ENCODE measurements around the gene MIA2.

Gene MIA2

DNA sequence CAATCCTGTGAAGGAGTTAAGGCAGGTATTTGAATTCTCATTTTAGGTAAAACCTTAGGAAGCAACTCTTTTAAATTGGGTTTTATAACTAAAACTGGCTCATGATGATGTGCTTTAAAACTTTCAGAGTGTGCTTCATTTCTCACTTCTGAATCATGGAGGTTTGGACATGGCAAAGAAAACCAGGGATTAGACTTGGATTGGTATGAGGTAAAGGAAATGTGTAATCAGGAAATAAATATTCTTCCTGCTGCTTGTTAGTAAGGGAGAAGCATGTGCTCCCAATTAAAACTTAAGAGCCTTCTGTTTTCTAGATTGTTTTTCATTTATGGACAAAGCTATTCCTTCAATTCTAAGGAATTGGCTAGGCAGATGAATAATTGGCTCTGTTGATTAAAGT, 141.1 kb downstream of the MIA2 start:
- no peak overlapping the region for H3K27ac ChIP-seq (ENCODE audit: low read depth, low read length)
- no peaks in the 10 kb centered on the region for H3K9me3 ChIP-seq (ENCODE audit: low read length)
- H3K27me3 ChIP-seq (ENCODE audit: control insufficient read depth in 1 of 2, insufficient read depth in 2 of 2, low read length in 2 of 2), result no peaks in the 10 kb centered on the region

DNA sequence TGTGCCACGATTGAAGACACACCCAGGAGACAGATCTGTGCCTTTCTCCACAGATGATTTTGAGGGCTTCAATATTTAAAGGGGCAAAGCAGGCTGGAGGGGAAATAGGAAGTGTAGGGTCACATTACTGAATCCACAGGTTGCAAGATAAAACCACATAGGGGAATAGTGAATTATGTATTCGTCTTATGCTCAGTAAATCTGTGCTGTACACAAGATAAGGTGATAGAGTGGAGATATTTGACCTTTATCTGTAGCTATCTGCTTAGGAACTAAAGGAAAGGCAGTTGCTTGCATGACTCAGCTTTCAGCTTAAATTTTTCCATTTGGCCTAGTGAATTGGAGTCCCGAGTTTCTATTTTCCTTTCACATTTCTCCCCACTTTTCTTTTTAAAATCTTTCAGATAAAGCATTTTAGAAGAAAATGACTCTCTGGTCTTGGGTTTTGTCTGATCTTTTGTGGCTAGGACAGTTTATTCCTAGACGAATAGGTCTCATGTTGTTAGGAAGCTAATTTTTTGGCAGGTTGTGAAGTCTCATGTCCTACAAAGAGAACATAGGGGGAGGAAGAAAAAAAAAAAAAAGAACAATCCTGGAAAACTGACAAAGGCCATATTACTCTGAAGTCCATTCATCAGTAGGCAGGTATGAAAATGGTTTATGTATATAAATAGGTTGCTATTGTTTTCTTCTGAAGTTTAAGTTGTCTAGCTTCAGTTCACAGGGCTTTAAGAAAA, 143.1 kb downstream of the MIA2 start:
- H3K27me3 ChIP-seq (ENCODE audit: control insufficient read depth in 1 of 2, insufficient read depth in 2 of 2, low read length in 2 of 2), result no peaks in the 10 kb centered on the region
- no peaks in the 10 kb centered on the region for H3K4me1 ChIP-seq (ENCODE audit: insufficient read depth, low read length)
- H3K9ac ChIP-seq (ENCODE audit: low read length), result no peak overlapping the region
- no peak overlapping the region for H3K4me3 ChIP-seq (ENCODE audit: low read depth in 1 of 2, low read length in 2 of 2)
- no peaks in the 10 kb centered on the region for H3K36me3 ChIP-seq (ENCODE audit: insufficient read depth, low read length)
- H3K27ac ChIP-seq (ENCODE audit: low read depth, low read length), result peak overlapping the region; percentile 24
- H3K9me3 ChIP-seq (ENCODE audit: low read length), result no peaks in the 10 kb centered on the region

More for the DNA sequence above, 141.1 kb downstream of the MIA2 start:
- Histone ChIP-seq H3K4me1 (ENCODE audit: insufficient read depth, low read length) (no peaks in the 10 kb centered on the region), H3K36me3 (ENCODE audit: insufficient read depth, low read length) (peaks cover 7% of the 10 kb centered on the region), H3K9ac (ENCODE audit: low read length) (no peak overlapping the region), H3K4me3 (ENCODE audit: low read depth in 1 of 2, low read length in 2 of 2) (no peak overlapping the region)

DNA sequence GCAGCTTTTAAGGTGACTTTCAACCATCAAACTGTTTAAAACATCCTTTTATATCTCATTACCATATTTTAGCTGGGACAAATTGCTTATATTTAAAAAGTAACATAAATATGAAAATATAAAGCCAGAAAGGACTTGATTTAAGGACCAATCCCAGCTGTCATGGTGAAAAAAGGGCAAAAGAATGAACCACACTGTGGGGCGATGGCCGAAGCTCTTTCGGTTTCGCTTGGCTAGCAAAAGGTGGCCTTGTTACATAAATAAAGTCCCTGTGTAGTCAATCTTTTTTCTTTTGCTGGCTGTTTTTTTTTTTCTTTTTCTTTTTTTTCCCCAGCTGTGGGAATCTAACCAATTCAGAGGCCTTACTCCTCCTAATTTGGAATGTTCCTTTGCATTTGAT, 147.7 kb downstream of the MIA2 start:
- Histone ChIP-seq H3K4me1 (ENCODE audit: insufficient read depth, low read length) (no peaks in the 10 kb centered on the region), H3K9me3 (ENCODE audit: low read length) (no peaks in the 10 kb centered on the region), H3K27me3 (ENCODE audit: control insufficient read depth in 1 of 2, insufficient read depth in 2 of 2, low read length in 2 of 2) (no peaks in the 10 kb centered on the region), H3K4me3 (ENCODE audit: low read depth in 1 of 2, low read length in 2 of 2) (no peak overlapping the region), H3K36me3 (ENCODE audit: insufficient read depth, low read length) (no peaks in the 10 kb centered on the region), H3K27ac (ENCODE audit: low read depth, low read length) (no peak overlapping the region), H3K9ac (ENCODE audit: low read length) (no peak overlapping the region)

DNA sequence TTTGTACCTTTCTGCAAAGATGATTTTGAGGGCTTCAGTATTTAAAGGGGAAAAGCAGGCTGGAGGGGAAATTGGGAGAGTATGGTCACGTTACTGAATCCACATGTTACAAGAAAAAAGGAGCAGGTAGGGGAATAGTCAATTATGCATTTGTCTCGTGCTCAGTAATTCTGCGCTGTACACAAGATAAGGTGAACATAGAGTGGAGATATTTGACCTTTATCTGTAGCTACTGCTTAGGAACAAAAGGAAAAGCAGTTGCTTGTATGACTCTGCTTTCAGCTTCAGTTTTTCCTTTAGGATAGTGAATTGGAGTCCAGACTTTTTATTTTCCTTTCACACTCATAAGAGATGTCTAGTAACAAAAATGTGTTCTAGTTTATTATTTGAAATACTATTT, 148.7 kb downstream of the MIA2 start:
- Histone ChIP-seq H3K27me3 (ENCODE audit: control insufficient read depth in 1 of 2, insufficient read depth in 2 of 2, low read length in 2 of 2) (no peaks in the 10 kb centered on the region), H3K4me3 (ENCODE audit: low read depth in 1 of 2, low read length in 2 of 2) (no peak overlapping the region), H3K27ac (ENCODE audit: low read depth, low read length) (no peak overlapping the region), H3K9ac (ENCODE audit: low read length) (no peak overlapping the region), H3K4me1 (ENCODE audit: insufficient read depth, low read length) (no peaks in the 10 kb centered on the region), H3K9me3 (ENCODE audit: low read length) (no peaks in the 10 kb centered on the region), H3K36me3 (ENCODE audit: insufficient read depth, low read length) (no peaks in the 10 kb centered on the region)

DNA sequence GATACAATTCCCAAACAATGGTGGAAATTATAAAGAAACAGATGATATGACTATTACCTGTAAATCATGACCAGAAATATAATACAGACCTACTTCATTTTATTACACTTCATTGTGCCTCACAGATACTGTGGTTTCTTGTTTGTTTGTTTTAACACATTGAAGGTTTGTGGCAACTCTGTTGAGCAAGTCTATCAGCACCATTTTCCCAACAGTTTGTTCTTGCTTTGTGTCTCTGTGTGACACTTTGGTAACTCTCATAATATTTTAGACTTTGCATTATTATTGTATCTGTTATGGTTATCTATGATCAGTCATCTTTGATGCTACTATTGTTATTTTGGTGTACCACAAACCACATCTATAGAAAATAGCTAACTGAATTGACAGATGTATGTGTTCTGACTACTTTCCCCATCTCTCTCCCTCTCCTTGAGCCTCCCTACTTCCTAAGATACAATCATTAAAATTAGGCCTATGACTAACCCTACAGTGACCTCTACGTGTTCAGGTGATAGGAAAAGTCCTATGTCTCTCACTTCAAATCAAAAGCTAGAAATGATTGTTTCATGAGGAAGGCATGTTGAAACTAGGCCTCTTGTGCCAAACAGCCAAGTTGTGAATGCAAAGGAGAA, 149.4 kb downstream of the MIA2 start:
- H3K27ac ChIP-seq (ENCODE audit: low read depth, low read length), result no peak overlapping the region
- no peak overlapping the region for H3K9ac ChIP-seq (ENCODE audit: low read length)
- H3K27me3 ChIP-seq (ENCODE audit: control insufficient read depth in 1 of 2, insufficient read depth in 2 of 2, low read length in 2 of 2), result no peaks in the 10 kb centered on the region
- no peaks in the 10 kb centered on the region for H3K4me1 ChIP-seq (ENCODE audit: insufficient read depth, low read length)
- H3K9me3 ChIP-seq (ENCODE audit: low read length), result no peaks in the 10 kb centered on the region
- no peaks in the 10 kb centered on the region for H3K36me3 ChIP-seq (ENCODE audit: insufficient read depth, low read length)
- H3K4me3 ChIP-seq (ENCODE audit: low read depth in 1 of 2, low read length in 2 of 2), result no peak overlapping the region

DNA sequence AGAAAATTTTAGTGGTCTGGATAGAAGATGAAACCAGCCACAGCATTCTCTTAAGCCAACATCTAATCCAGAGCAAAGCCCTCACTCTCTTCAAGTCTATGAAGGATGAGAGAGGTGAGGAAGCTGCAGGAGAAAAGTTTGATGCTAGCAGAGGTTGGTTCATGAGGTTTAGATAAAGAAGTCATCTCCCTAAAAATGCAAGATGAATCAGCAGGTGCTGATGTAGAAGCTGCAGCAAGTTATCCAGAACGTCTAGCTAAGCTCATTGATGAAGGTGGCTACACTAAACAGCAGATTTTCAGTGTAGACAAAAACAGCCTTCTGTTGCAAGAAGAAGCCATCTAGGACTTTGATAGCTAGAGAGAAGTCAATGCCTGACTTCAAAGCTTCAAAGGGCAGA, 150.0 kb downstream of the MIA2 start:
- no peak overlapping the region for H3K4me3 ChIP-seq (ENCODE audit: low read depth in 1 of 2, low read length in 2 of 2)
- H3K4me1 ChIP-seq (ENCODE audit: insufficient read depth, low read length), result no peaks in the 10 kb centered on the region
- H3K9ac ChIP-seq (ENCODE audit: low read length), result no peak overlapping the region
- no peaks in the 10 kb centered on the region for H3K27me3 ChIP-seq (ENCODE audit: control insufficient read depth in 1 of 2, insufficient read depth in 2 of 2, low read length in 2 of 2)
- H3K9me3 ChIP-seq (ENCODE audit: low read length), result no peaks in the 10 kb centered on the region
- H3K36me3 ChIP-seq (ENCODE audit: insufficient read depth, low read length), result no peaks in the 10 kb centered on the region
- H3K27ac ChIP-seq (ENCODE audit: low read depth, low read length), result no peak overlapping the region

DNA sequence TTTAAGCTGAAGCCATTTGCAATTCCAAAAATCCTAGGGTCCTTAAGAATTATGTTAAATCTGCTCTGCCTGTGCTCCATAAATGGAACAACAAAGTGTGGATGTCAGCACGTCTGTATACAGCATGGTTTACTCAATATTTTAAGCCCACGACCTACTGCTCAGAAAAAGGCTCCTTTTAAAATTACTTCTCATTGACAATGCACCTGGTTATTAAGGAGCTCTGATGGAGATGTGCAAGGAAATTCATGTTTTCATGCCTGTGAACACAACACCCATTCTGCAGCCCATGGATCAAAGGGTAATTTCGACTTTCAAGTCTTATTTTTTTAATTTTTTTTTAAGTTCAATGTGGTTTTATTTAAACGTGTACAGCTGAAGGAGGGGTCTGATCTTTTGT, 150.5 kb downstream of the MIA2 start:
- no peaks in the 10 kb centered on the region for H3K27me3 ChIP-seq (ENCODE audit: control insufficient read depth in 1 of 2, insufficient read depth in 2 of 2, low read length in 2 of 2)
- H3K4me1 ChIP-seq (ENCODE audit: insufficient read depth, low read length), result no peaks in the 10 kb centered on the region
- H3K36me3 ChIP-seq (ENCODE audit: insufficient read depth, low read length), result no peaks in the 10 kb centered on the region
- H3K4me3 ChIP-seq (ENCODE audit: low read depth in 1 of 2, low read length in 2 of 2), result no peak overlapping the region
- H3K9ac ChIP-seq (ENCODE audit: low read length), result no peak overlapping the region
- no peaks in the 10 kb centered on the region for H3K9me3 ChIP-seq (ENCODE audit: low read length)
- no peak overlapping the region for H3K27ac ChIP-seq (ENCODE audit: low read depth, low read length)

DNA sequence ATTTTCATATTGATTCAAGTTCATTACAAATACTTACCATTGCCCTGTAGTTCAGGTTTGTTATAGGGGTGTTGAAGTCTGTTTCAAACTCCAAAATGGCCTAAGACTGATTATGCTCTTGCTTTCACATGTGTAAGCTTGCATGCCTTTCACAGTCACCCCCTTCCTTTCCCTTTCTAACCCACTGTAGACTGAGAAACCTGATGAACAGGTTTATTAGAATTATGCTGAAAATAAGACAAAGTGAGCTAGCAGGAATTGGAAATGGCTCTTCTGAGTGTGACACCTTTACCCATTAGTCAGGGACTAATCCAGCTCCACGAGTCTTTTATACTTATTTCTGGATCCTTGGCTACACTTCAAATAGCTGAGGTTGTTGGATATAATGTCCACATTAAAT, 159.6 kb downstream of the MIA2 start:
- no peak overlapping the region for H3K27ac ChIP-seq (ENCODE audit: low read depth, low read length)
- H3K27me3 ChIP-seq (ENCODE audit: control insufficient read depth in 1 of 2, insufficient read depth in 2 of 2, low read length in 2 of 2), result no peaks in the 10 kb centered on the region
- no peaks in the 10 kb centered on the region for H3K9me3 ChIP-seq (ENCODE audit: low read length)
- H3K9ac ChIP-seq (ENCODE audit: low read length), result no peak overlapping the region
- H3K4me3 ChIP-seq (ENCODE audit: low read depth in 1 of 2, low read length in 2 of 2), result no peak overlapping the region
- no peaks in the 10 kb centered on the region for H3K4me1 ChIP-seq (ENCODE audit: insufficient read depth, low read length)
- peaks cover 4% of the 10 kb centered on the region for H3K36me3 ChIP-seq (ENCODE audit: insufficient read depth, low read length)

GRCh38 chr14:39395555-39396254, 162.0 kb downstream of the MIA2 start:
- H3K4me1 ChIP-seq (ENCODE audit: insufficient read depth, low read length), result no peaks in the 10 kb centered on the region
- H3K27me3 ChIP-seq (ENCODE audit: control insufficient read depth in 1 of 2, insufficient read depth in 2 of 2, low read length in 2 of 2), result no peaks in the 10 kb centered on the region
- H3K4me3 ChIP-seq (ENCODE audit: low read depth in 1 of 2, low read length in 2 of 2), result no peak overlapping the region
- H3K9me3 ChIP-seq (ENCODE audit: low read length), result no peaks in the 10 kb centered on the region
- H3K36me3 ChIP-seq (ENCODE audit: insufficient read depth, low read length), result peaks cover 20% of the 10 kb centered on the region
- H3K27ac ChIP-seq (ENCODE audit: low read depth, low read length), result no peak overlapping the region
- H3K9ac ChIP-seq (ENCODE audit: low read length), result no peak overlapping the region

GRCh38 chr14:39396448-39396847, 162.7 kb downstream of the MIA2 start:
- H3K4me3 ChIP-seq (ENCODE audit: low read depth in 1 of 2, low read length in 2 of 2), result no peak overlapping the region
- H3K27ac ChIP-seq (ENCODE audit: low read depth, low read length), result no peak overlapping the region
- peaks cover 24% of the 10 kb centered on the region for H3K36me3 ChIP-seq (ENCODE audit: insufficient read depth, low read length)
- no peaks in the 10 kb centered on the region for H3K9me3 ChIP-seq (ENCODE audit: low read length)
- H3K4me1 ChIP-seq (ENCODE audit: insufficient read depth, low read length), result no peaks in the 10 kb centered on the region
- H3K9ac ChIP-seq (ENCODE audit: low read length), result no peak overlapping the region
- H3K27me3 ChIP-seq (ENCODE audit: control insufficient read depth in 1 of 2, insufficient read depth in 2 of 2, low read length in 2 of 2), result no peaks in the 10 kb centered on the region

DNA sequence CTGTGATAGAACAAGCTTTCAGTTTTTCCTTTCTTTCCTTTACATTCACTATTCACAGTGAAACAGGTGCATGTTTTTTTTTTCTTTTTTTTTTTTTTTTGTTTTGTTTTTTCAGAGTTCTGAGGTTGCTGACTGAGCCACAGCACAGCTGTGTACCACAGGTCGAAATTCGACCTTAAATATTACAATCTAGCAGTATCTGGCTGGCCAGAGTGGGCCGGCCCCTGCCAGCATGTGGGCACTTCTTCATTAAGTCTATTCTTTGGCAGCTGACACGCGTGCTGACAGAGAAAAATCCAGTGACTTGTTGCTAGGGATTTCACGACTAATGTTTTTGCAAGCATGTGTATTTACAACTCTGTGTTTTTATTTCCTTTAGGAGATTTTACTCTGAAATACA, 164.7 kb downstream of the MIA2 start:
- Histone ChIP-seq H3K4me3 (ENCODE audit: low read depth in 1 of 2, low read length in 2 of 2) (no peak overlapping the region), H3K9me3 (ENCODE audit: low read length) (no peaks in the 10 kb centered on the region), H3K36me3 (ENCODE audit: insufficient read depth, low read length) (peaks cover 25% of the 10 kb centered on the region), H3K9ac (ENCODE audit: low read length) (no peak overlapping the region), H3K27ac (ENCODE audit: low read depth, low read length) (no peak overlapping the region), H3K4me1 (ENCODE audit: insufficient read depth, low read length) (no peaks in the 10 kb centered on the region), H3K27me3 (ENCODE audit: control insufficient read depth in 1 of 2, insufficient read depth in 2 of 2, low read length in 2 of 2) (no peaks in the 10 kb centered on the region)
